ENCODE measurements around the gene CAMK2G. TPM values are rescaled to one million over a fixed set of nuclear protein-coding genes. Genes with fewer than 3 reads are reported as not detected.

The CAMK2G gene
- polyA plus RNA-seq, 3 donors: 1.7 to 60.7 (median 3.0) TPM

DNA sequence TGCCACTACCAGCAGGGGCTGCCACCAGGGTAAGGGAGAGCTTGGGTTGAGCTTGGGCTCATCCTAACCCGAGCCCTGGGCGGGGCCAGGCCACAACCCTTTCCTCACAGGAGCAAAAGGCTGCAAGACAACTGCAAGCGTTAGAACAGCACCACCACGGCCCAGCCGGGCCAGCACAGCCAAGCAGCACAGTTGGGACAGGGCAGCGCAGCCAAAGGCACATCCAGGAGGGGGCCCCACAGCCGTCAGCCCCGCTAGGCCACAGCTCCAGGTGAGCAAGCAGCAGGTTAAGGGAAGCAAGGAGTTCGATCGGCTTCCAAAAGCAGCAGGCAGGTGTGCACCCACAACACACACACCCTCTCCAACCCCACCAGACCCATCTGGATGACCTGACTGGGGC lies 56.0 kb downstream of the CAMK2G start:
- intact Hi-C loops (cut with micrococcal nuclease): no loop called here
- no peaks in the 10 kb centered on the region for H4K20me1 ChIP-seq (ENCODE audit: insufficient read depth, low read length)
- peaks cover 0 to 4% (median 0%) of the 10 kb centered on the region in 3 donors for H3K27me3 Mint-ChIP-seq (ENCODE audit: low read depth in 3 of 3)
- peaks cover 46 to 53% of the 10 kb centered on the region in 2 donors for H3K4me1 ChIP-seq (ENCODE audit: control insufficient read depth in 1 of 2, insufficient read depth in 2 of 2, low read length in 2 of 2)
- H3K4me2 ChIP-seq (replicated peaks; ENCODE audit: extremely low read depth, low read length, poor library complexity, severe bottlenecking): peak overlapping the region; percentile 4
- H3K79me2 ChIP-seq (ENCODE audit: insufficient read depth, low read length): no peaks in the 10 kb centered on the region
- H3K36me3 ChIP-seq (replicated peaks in 1 of 2; ENCODE audit: control insufficient read depth in 1 of 2, insufficient read depth in 2 of 2, low read length in 2 of 2): peaks cover 32 to 51% of the 10 kb centered on the region in 2 donors
- H3K9me3 Mint-ChIP-seq: no peaks in the 10 kb centered on the region
- no peak overlapping the region for H3K4me3 ChIP-seq (replicated peaks in 1 of 3; ENCODE audit: low read depth in 2 of 3, low read length in 3 of 3)
- H3K9me3 ChIP-seq (replicated peaks in 1 of 2; ENCODE audit: control insufficient read depth in 1 of 2, insufficient read depth in 1 of 2, low read length in 2 of 2): no peaks in the 10 kb centered on the region
- H3K27ac ChIP-seq (ENCODE audit: low read depth in 1 of 2, low read length in 2 of 2): peak overlapping the region in 1 of 2 donors; percentile 61
- TF ChIP-seq, protein P1, sequence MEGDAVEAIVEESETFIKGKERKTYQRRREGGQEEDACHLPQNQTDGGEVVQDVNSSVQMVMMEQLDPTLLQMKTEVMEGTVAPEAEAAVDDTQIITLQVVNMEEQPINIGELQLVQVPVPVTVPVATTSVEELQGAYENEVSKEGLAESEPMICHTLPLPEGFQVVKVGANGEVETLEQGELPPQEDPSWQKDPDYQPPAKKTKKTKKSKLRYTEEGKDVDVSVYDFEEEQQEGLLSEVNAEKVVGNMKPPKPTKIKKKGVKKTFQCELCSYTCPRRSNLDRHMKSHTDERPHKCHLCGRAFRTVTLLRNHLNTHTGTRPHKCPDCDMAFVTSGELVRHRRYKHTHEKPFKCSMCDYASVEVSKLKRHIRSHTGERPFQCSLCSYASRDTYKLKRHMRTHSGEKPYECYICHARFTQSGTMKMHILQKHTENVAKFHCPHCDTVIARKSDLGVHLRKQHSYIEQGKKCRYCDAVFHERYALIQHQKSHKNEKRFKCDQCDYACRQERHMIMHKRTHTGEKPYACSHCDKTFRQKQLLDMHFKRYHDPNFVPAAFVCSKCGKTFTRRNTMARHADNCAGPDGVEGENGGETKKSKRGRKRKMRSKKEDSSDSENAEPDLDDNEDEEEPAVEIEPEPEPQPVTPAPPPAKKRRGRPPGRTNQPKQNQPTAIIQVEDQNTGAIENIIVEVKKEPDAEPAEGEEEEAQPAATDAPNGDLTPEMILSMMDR (IDR thresholded peaks at IDR 0.05): no peak
- H3K27me3 ChIP-seq (ENCODE audit: control insufficient read depth in 2 of 2, insufficient read depth in 2 of 2, low read length in 2 of 2): no peaks in the 10 kb centered on the region
- no peak overlapping the region for H3K4me3 Mint-ChIP-seq
- H3K9ac ChIP-seq (ENCODE audit: insufficient read depth, low read length, poor library complexity, severe bottlenecking): peak overlapping the region; percentile 5
- peak overlapping the region in 2 of 7 donors; percentile 6 to 75 for H3K27ac Mint-ChIP-seq
- DNase-seq: no peak
- WGBS (ENCODE audit: insufficient coverage): 59% methylated on average over 9 of the region's 10 CpGs
- H3K4me1 Mint-ChIP-seq: peaks cover 51% of the 10 kb centered on the region
- no peak overlapping the region for H2AFZ ChIP-seq (ENCODE audit: insufficient read depth, low read depth, low read length, poor library complexity, severe bottlenecking)
- H3K36me3 Mint-ChIP-seq: peaks cover 42 to 62% of the 10 kb centered on the region in 2 donors

DNA sequence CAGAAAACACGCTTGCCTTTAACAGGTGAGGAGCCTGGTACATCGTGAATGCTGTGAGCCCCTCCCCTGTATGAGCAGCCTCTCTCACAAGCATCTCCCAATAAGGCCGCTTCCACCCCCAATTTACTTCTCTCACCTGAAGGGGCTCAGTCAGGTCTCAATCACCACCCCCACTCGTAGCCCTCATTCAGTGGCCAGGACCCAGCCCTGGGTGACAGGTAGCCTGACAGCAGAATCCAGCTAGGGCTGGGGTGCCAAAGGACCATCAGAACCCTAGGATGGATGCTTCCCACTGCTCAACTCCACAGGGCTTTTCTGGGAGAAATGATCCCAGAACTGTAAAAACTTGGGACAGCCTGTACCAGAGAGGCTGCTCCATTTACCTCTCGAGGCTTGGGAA lies 56.5 kb downstream of the CAMK2G start:
- H3K9me3 ChIP-seq (replicated peaks in 1 of 2; ENCODE audit: control insufficient read depth in 1 of 2, insufficient read depth in 1 of 2, low read length in 2 of 2): no peaks in the 10 kb centered on the region
- peaks cover 46 to 53% of the 10 kb centered on the region in 2 donors for H3K4me1 ChIP-seq (ENCODE audit: control insufficient read depth in 1 of 2, insufficient read depth in 2 of 2, low read length in 2 of 2)
- H3K36me3 ChIP-seq (replicated peaks in 1 of 2; ENCODE audit: control insufficient read depth in 1 of 2, insufficient read depth in 2 of 2, low read length in 2 of 2): peaks cover 31 to 51% of the 10 kb centered on the region in 2 donors
- 100% methylated on average over 5 of the region's 5 CpGs for WGBS (ENCODE audit: insufficient coverage)
- peaks cover 51% of the 10 kb centered on the region for H3K4me1 Mint-ChIP-seq
- peaks cover 46 to 63% of the 10 kb centered on the region in 2 donors for H3K36me3 Mint-ChIP-seq
- no peak overlapping the region for H3K4me3 Mint-ChIP-seq
- no peaks in the 10 kb centered on the region for H3K9me3 Mint-ChIP-seq
- H2AFZ ChIP-seq (ENCODE audit: insufficient read depth, low read depth, low read length, poor library complexity, severe bottlenecking): no peak overlapping the region
- no peaks in the 10 kb centered on the region for H3K79me2 ChIP-seq (ENCODE audit: insufficient read depth, low read length)
- no peak overlapping the region for H3K4me3 ChIP-seq (replicated peaks in 1 of 3; ENCODE audit: low read depth in 2 of 3, low read length in 3 of 3)
- TF ChIP-seq, protein P1 (IDR thresholded peaks at IDR 0.05): no peak
- no peaks in the 10 kb centered on the region for H4K20me1 ChIP-seq (ENCODE audit: insufficient read depth, low read length)
- H3K27me3 ChIP-seq (ENCODE audit: control insufficient read depth in 2 of 2, insufficient read depth in 2 of 2, low read length in 2 of 2): no peaks in the 10 kb centered on the region
- H3K27ac ChIP-seq (ENCODE audit: low read depth in 1 of 2, low read length in 2 of 2): peak overlapping the region in 1 of 2 donors; percentile 66
- intact Hi-C loops (cut with micrococcal nuclease): no loop called here
- H3K9ac ChIP-seq (ENCODE audit: insufficient read depth, low read length, poor library complexity, severe bottlenecking): peak overlapping the region; percentile 5
- DNase-seq: no peak
- H3K27ac Mint-ChIP-seq: peak overlapping the region in 4 of 7 donors; percentile 6 to 79 (median 50)
- no peak overlapping the region for H3K4me2 ChIP-seq (replicated peaks; ENCODE audit: extremely low read depth, low read length, poor library complexity, severe bottlenecking)
- H3K27me3 Mint-ChIP-seq (ENCODE audit: low read depth in 3 of 3): peaks cover 0 to 4% (median 0%) of the 10 kb centered on the region in 3 donors
